Measurements from ENCODE around the gene CCDC149. TPM values are rescaled to one million over a fixed set of nuclear protein-coding genes. Genes with fewer than 3 reads are reported as not detected.

CCDC149 gene
- total and polyA plus RNA-seq, 2 donors (not counting 3 experiments of a cell fraction or from before 2014, with no cell fraction given) = 7.8 to 11.3 TPM

DNA sequence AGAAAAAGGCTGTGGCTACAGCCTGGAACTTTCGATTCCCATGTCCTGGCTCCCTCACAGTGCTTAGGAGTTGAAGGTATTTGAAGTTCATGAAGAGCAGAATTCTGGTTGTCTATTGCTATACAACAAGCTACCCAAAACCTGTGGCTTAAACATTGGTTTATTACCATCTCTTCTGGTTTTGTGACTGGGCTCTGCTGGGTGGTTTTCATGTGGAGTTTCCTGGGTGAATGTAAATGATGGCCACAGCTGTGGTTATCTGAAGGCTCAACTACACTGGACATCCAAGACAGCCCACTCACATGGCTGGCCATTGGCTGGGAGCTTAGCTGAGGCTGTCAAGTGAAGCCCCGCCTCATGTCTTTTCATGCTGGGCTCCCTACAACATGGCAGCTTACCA, 7.2 kb upstream of the CCDC149 start:
- CTCF ChIA-PET = no interaction called here
- no peak for FAIRE-seq

More for the DNA sequence above, 7.2 kb upstream of the CCDC149 start:
- Histone ChIP-seq H2AFZ (ENCODE audit: low read depth, low read length) (no peak overlapping the region), H3K4me1 (ENCODE audit: control insufficient read depth, extremely low read depth, insufficient read depth, low read length) (no peaks in the 10 kb centered on the region), H3K9me1 (replicated peaks; ENCODE audit: control insufficient read depth, extremely low read depth, insufficient read depth, low read length) (no peaks in the 10 kb centered on the region), H4K20me1 (replicated peaks; ENCODE audit: control insufficient read depth, extremely low read depth, insufficient read depth, low read length) (no peaks in the 10 kb centered on the region), H3K27ac (ENCODE audit: insufficient read depth, low read depth, low read length) (no peak overlapping the region), H3K9ac (replicated peaks; ENCODE audit: extremely low read depth, insufficient read depth, low read length) (no peak overlapping the region), H3K36me3 (ENCODE audit: control insufficient read depth in 2 of 2, extremely low read depth in 1 of 2, insufficient read depth in 2 of 2, low read length in 2 of 2) (no peaks in the 10 kb centered on the region), H3K4me3 (replicated peaks in 1 of 3; ENCODE audit: insufficient read depth in 1 of 3, low read depth in 1 of 3, low read length in 3 of 3) (no peak overlapping the region), H3K9me3 (replicated peaks; ENCODE audit: control insufficient read depth, insufficient read depth, low read length) (no peaks in the 10 kb centered on the region), H3K4me2 (ENCODE audit: insufficient read depth, low read length) (no peak overlapping the region), H3K27me3 (ENCODE audit: control insufficient read depth in 2 of 2, insufficient read depth in 2 of 2, low read length in 2 of 2) (peaks cover 2% of the 10 kb centered on the region in 2 experiments), H3K79me2 (ENCODE audit: control insufficient read depth, insufficient read depth, low read length) (no peaks in the 10 kb centered on the region)
- intact Hi-C loops (cut with micrococcal nuclease) = no loop called here
- no TSS peak for BruUV-seq (replicated peaks)
- no peak for DNase-seq (ENCODE audit: low read depth, low spot score)
- dilution Hi-C loops (cut with MboI; ENCODE audit: extremely low pct_ligation_motif_present, low sequenced_read_pairs) = no loop called here
- TF ChIP-seq POLR2AphosphoS5 (IDR thresholded peaks at IDR 0.05; ENCODE audit: insufficient read depth, low read depth, low read length) (no peak), JUN (IDR thresholded peaks at IDR 0.05; ENCODE audit: borderline replicate concordance, insufficient read depth, insufficient read length, low read depth) (no peak), POLR2A (IDR thresholded peaks at IDR 0.05; ENCODE audit: low read depth, low read length) (no peak), EZH2 (IDR thresholded peaks at IDR 0.05; ENCODE audit: borderline replicate concordance, low read depth, low read length, severe bottlenecking) (no peak), FOS (IDR thresholded peaks at IDR 0.05; ENCODE audit: borderline replicate concordance, insufficient read depth, low read length) (no peak), GATA2 (IDR thresholded peaks at IDR 0.05; ENCODE audit: insufficient read depth, insufficient read length, low read depth, low read length) (no peak), MYC (IDR thresholded peaks at IDR 0.05; ENCODE audit: low read depth, low read length) (no peak)
- TF ChIP-seq, protein P1, sequence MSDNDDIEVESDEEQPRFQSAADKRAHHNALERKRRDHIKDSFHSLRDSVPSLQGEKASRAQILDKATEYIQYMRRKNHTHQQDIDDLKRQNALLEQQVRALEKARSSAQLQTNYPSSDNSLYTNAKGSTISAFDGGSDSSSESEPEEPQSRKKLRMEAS (IDR thresholded peaks at IDR 0.05; ENCODE audit: insufficient read depth, insufficient read length) = no peak
- TF ChIP-seq, protein P2, sequence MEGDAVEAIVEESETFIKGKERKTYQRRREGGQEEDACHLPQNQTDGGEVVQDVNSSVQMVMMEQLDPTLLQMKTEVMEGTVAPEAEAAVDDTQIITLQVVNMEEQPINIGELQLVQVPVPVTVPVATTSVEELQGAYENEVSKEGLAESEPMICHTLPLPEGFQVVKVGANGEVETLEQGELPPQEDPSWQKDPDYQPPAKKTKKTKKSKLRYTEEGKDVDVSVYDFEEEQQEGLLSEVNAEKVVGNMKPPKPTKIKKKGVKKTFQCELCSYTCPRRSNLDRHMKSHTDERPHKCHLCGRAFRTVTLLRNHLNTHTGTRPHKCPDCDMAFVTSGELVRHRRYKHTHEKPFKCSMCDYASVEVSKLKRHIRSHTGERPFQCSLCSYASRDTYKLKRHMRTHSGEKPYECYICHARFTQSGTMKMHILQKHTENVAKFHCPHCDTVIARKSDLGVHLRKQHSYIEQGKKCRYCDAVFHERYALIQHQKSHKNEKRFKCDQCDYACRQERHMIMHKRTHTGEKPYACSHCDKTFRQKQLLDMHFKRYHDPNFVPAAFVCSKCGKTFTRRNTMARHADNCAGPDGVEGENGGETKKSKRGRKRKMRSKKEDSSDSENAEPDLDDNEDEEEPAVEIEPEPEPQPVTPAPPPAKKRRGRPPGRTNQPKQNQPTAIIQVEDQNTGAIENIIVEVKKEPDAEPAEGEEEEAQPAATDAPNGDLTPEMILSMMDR (IDR thresholded peaks at IDR 0.05; ENCODE audit: extremely low read depth in 1 of 2, insufficient read depth in 1 of 2, low read depth in 1 of 2, low read length in 2 of 2) = no peak
- POLR2A ChIA-PET = no interaction called here

Data from endothelial cell of umbilical vein (primary cell).